Activated T-cell treated with anti-CD3 and anti-CD28 coated beads, Interleukin-2, amount 50 U/mL, for 1 hour (primary cell): ENCODE measurements around the gene ROBO1.

ENCODE experiments used
- DNase-seq: peaks from one replicate; pipeline ENCODE4 v3.0.0-alpha.2; 2020

ROBO1 gene

GRCh38 chr3:79001255-79001654 lies 766.5 kb downstream of the ROBO1 start:
- no peak for DNase-seq

DNA sequence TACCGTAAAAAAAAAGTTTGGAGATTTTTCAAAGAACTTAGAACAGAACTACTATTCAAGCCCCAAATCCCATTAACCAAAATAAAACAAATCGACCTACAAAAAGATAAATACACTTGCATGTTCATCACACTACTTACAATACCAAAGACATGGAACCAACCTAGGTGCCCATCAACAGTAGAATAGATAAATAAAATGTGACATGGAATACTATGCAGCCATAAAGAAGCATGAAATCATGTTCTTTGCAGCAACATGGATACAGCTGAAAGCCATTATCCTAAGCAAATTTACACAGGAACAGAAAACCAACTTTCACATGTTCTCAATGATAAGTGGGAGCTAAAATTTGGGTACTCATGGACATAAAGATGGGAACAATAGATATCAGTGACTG lies 768.7 kb downstream of the ROBO1 start:
- no peak for DNase-seq

DNA sequence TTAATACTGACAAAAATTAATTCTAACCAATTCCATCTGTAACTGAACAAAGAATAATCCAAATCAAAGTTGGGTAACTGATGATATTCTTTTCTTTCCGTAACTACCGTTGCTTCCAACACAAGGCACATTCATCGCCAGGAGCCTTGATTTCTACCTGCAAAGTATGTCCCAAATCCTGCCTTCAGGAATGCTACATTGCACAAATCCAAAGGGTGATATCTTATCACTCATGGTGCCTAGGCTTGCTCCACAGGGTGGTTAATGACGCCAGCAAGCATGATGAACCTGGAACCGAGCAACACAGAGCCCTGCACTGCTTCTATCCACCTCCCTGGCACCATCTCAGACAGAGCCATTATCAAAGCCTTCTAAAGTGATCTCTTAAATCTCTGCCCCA lies 772.7 kb downstream of the ROBO1 start:
- DNase-seq = no peak

GRCh38 chr3:78994174-78995027 lies 773.4 kb downstream of the ROBO1 start:
- no peak for DNase-seq

DNA sequence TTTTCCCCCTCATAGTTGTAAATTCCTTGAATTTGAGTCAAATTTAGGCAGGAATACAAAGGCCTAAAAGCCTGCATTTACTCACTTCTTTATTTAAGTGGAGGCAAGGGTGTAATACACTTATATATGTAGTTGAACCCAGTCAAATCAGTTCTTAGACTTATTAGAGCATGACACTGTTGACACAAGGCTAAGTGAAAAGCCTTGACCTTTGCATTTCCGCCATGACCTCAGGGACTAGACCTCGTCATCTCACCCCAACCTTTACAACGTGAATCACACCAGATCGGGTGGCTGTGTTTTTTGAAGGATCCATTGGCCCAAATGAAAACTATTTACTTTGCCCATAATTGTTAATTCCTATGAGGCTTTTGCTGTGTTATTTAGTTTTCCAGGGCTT lies 774.4 kb downstream of the ROBO1 start:
- no peak for DNase-seq

DNA sequence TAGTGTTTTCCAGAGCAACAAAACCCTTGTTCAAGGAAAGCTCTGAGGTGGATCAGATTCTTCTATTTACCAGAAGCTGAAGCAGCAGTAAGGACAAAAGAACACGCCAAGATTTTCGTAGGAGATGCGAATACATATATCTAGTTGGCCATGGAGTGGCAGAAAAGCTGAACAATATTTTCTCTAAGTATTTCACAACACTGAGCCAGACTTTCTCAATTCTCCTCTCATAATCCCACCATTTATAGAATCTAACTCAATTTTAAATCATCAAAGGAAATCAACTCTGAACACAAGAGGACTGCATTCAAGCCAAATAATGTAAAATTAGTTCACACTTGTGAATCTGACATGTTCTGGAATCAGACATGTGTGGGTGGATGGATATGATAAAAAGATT lies 775.0 kb downstream of the ROBO1 start:
- DNase-seq = no peak

DNA sequence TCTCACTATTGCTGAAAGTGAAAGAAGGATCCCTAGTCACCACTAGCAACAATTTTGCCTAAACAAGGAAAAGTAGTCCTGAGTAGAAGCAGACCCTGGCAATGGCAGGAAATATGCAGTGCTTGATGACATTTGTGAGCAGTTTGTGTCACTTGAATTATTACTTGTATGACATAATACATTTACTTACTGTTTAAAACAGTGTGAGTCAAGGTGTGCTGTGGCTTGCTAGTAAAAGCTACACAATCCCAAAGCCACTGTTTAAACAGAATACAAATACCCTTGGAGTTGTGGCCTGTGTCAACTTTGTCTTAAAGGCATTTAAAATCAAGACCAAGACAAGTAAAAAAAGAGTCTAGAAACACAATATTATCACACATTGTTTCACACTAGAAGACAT lies 775.4 kb downstream of the ROBO1 start:
- no peak for DNase-seq

DNA sequence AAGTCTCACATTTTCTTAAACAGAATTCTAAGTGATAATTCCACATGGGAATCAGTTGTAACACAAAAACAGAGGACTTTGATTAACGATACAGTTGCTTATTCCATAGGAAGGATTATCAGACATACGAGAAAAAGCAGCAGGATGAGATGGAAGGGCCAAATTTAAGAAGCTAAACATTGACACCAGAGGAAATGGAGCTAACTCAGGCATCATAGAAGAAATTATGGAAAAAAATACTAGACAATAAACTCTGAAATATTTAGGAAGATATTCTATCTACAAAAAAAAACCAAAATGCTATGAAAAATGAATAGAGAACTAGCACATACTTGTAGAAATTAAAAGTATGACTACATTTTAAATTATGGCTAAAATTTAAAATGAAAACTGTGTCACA lies 776.1 kb downstream of the ROBO1 start:
- no peak for DNase-seq

- no peak for DNase-seq
Measured at GRCh38 chr3:78990156-78990555, 777.6 kb downstream of the ROBO1 start.

DNA sequence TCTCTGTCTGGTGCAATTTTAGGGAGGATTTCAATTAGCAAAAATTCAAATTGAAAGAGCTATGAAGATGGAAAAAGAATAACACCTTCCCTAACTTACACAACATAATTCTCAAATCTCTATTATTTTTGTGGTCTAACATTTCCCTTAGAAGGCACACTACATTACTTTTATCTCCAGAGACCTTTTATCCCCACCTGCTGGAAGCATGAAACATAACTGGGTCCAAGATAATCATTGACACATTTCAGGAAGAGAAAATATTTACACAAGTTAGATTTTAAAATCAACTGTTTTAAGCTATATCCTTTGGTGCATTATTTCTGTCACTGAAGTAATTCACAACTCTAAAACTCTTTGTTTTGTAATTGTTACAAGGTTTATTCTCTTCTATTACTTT lies 779.5 kb downstream of the ROBO1 start:
- no peak for DNase-seq

DNA sequence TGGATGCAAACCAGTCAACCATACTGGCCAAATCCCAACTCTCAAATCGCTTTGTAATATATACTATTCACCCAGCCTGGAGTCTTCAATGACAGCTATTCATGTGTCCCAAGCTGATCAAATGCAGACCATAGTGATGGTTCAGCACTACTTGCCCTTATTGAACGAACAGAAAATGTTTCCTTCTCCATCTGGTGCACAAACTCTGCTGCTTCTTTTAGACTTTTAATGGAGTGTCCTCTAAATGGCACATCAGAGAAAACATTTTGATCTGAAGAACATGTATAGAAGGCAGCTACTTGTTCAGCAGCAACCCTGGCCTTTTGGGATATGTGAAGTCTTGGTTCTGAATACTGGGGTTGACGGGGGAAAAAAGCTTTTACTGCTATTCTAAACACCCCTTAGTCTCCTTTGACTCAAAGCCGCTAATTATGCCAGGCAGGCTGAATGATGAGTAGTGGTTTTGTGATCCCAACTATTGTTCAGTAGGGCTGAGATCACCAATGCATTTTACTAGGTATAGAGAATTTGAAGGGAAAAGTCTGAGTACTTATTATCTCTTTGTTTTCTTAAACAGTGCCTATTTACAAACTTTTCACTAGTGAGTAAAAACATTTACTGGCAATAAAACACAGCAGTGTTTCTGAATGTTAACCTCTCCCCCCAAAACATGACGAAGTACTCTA lies 781.2 kb downstream of the ROBO1 start:
- no peak for DNase-seq

DNA sequence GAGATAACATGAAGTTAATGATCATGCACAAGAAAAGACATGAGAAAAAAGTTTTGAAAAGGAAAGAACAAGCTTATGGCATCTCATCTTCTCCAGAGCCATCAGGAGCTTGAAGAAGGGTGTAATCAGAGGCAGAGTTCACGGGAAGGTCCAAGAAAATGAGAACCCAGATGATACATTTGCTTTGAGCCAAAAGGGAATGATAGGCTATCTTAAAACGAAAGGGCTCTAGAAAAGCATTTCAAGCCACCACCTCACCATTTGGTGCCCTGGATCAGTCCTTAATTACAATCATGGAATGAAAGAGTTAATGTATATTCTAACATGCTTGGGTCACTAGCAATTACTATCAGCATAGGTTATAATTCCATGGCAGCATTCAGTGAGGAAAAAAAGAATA lies 781.8 kb downstream of the ROBO1 start:
- DNase-seq = no peak

GRCh38 chr3:78979028-78979427 lies 788.8 kb downstream of the ROBO1 start:
- no peak for DNase-seq

GRCh38 chr3:78978037-78978436 lies 789.8 kb downstream of the ROBO1 start:
- no peak for DNase-seq

- DNase-seq = no peak
Measured at GRCh38 chr3:78977073-78977472, 790.7 kb downstream of the ROBO1 start.

- DNase-seq = no peak
Measured at GRCh38 chr3:78976200-78976599, 791.6 kb downstream of the ROBO1 start.

DNA sequence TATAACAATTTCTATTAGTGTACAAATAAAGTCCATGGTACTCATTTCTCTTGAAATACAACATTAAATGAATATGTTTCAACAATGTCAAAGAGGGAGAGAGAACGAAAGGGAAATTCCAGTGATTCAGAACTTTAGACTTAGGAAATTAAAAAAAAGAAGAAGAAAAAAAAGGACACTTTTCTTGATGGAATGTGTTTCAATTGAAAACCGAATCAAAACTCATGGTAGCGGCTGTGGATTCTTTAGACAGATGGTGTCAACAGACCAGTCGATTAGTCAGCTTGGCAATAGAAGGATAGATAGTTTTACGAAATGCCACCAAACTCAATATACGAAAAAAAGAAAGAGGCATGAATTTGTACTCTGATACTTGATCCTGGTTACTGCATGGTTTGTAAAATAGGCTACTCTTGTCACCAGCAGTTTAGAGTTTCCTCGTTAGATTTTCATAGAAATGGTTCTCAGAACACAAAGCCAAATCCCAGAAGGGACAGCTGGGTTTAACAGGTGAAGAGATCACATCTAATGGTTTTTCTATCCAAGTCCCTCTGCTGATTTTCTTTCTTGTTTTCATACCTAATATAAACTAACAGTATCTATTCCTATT lies 793.5 kb downstream of the ROBO1 start:
- no peak for DNase-seq

- no peak for DNase-seq
Measured at GRCh38 chr3:78972617-78973301, 795.0 kb downstream of the ROBO1 start.

GRCh38 chr3:78970656-78971055 lies 797.1 kb downstream of the ROBO1 start:
- no peak for DNase-seq

- DNase-seq = no peak
Measured at GRCh38 chr3:78969483-78969882, 798.3 kb downstream of the ROBO1 start.

- no peak for DNase-seq
Measured at GRCh38 chr3:78967061-78967460, 800.7 kb downstream of the ROBO1 start.

GRCh38 chr3:78963771-78964170 lies 804.0 kb downstream of the ROBO1 start:
- DNase-seq = no peak

GRCh38 chr3:78957456-78957855 lies 810.3 kb downstream of the ROBO1 start:
- DNase-seq = no peak
